Activated CD4-positive, alpha-beta T cell treated with anti-CD3 and anti-CD28 coated beads, Interleukin-2, amount 50 U/mL, for 4 hours (primary cell): Measurements from ENCODE around the gene SMIM10L2A.
"Not testable (repeated sequence)": the region's sequence is repeated elsewhere in the genome, so short reads cannot be mapped to it uniquely, and the experiment has no call there.

Experiments
- DNase-seq, 2 experiments: peaks; one replicate each; pipeline ENCODE4 v3.0.0-alpha.2; 2020

The SMIM10L2A gene

GRCh38 chrX:135423173-135423864 lies 1.6 kb downstream of the SMIM10L2A start:
- DNase-seq, result not testable (repeated sequence)

GRCh38 chrX:135424469-135424868 lies 2.7 kb downstream of the SMIM10L2A start:
- no peak for DNase-seq

- no peak for DNase-seq
These were observed 3.6 kb downstream of the SMIM10L2A start for GRCh38 chrX:135425026-135425965.

- no peak for DNase-seq
These were observed 7.7 kb downstream of the SMIM10L2A start for GRCh38 chrX:135429429-135429828.

GRCh38 chrX:135431886-135432285 lies 10.1 kb downstream of the SMIM10L2A start:
- no peak for DNase-seq

- DNase-seq, result no peak
These were observed 10.7 kb downstream of the SMIM10L2A start for GRCh38 chrX:135432453-135432852.

- no peak for DNase-seq
These were observed 11.3 kb downstream of the SMIM10L2A start for GRCh38 chrX:135432881-135433521.

GRCh38 chrX:135433531-135434257 lies 11.9 kb downstream of the SMIM10L2A start:
- DNase-seq, result no peak

GRCh38 chrX:135434258-135435138 lies 12.8 kb downstream of the SMIM10L2A start:
- DNase-seq, result no peak

- no peak for DNase-seq
These were observed 13.6 kb downstream of the SMIM10L2A start for GRCh38 chrX:135435139-135435922.

- no peak for DNase-seq
These were observed 14.2 kb downstream of the SMIM10L2A start for GRCh38 chrX:135435933-135436332.

GRCh38 chrX:135436456-135436855 lies 14.7 kb downstream of the SMIM10L2A start:
- no peak for DNase-seq

GRCh38 chrX:135436966-135437866 lies 15.5 kb downstream of the SMIM10L2A start:
- DNase-seq, result no peak

- DNase-seq, result no peak
These were observed 16.4 kb downstream of the SMIM10L2A start for GRCh38 chrX:135437867-135438733.

- no peak for DNase-seq
These were observed 16.9 kb downstream of the SMIM10L2A start for GRCh38 chrX:135438734-135439043.

- no peak for DNase-seq
These were observed 28.1 kb downstream of the SMIM10L2A start for GRCh38 chrX:135449637-135450550.

- DNase-seq, result no peak
These were observed 31.6 kb downstream of the SMIM10L2A start for GRCh38 chrX:135453381-135453780.

GRCh38 chrX:135454816-135455215 lies 33.1 kb downstream of the SMIM10L2A start:
- no peak for DNase-seq
